CD14-positive monocyte (primary cell): ENCODE results near the gene GNG2. TPM values are rescaled to one million over a fixed set of nuclear protein-coding genes. Genes with fewer than 3 reads are reported as not detected.
A peak's percentile ranks its signal among the peaks of the same experiment; 100 is the strongest.

Experiments used
- DNase-seq, 3 donors: peaks; one replicate each; pipeline ENCODE4 v3.0.0-alpha.2; 2011 to 2022
- H2AFZ ChIP-seq: 2 replicates; pipeline ENCODE4 v1.6.0; 2012; ENCODE audit warnings: mild to moderate bottlenecking, low read depth, low read length, inconsistent platforms; ENCODE audit not compliant: insufficient read depth, poor library complexity, severe bottlenecking
- H3K27ac ChIP-seq, 2 donors: 1 replicate in 1 of 2; 2 replicates in 1 of 2; pipeline ENCODE4 v1.5.1; 2012 to 2013; ENCODE audit warnings: low read length in 2 of 2, control low read depth in 1 of 2, inconsistent platforms in 1 of 2, low read depth in 1 of 2, mild to moderate bottlenecking in 1 of 2
- H3K27me3 ChIP-seq, 2 donors: one replicate each; pipeline versions ENCODE4 v1.6.0 to v1.6.1; 2011 to 2013; ENCODE audit warnings: low read length in 2 of 2; ENCODE audit not compliant: control insufficient read depth in 2 of 2, insufficient read depth in 2 of 2
- H3K36me3 ChIP-seq, 2 donors: replicated peaks in 1 of 2; 1 replicate in 1 of 2; 2 replicates in 1 of 2; pipeline versions ENCODE4 v1.5.1 to v1.6.1; 2012 to 2013; ENCODE audit warnings: low read length in 2 of 2, control low read depth in 1 of 2, inconsistent platforms in 1 of 2, mild to moderate bottlenecking in 1 of 2; ENCODE audit not compliant: insufficient read depth in 2 of 2, control insufficient read depth in 1 of 2
- H3K4me1 ChIP-seq, 2 donors: 1 replicate in 1 of 2; 2 replicates in 1 of 2; pipeline versions ENCODE4 v1.5.1 to v1.6.1; 2012 to 2013; ENCODE audit warnings: low read length in 2 of 2, control low read depth in 1 of 2, inconsistent platforms in 1 of 2, mild to moderate bottlenecking in 1 of 2, moderate library complexity in 1 of 2; ENCODE audit not compliant: insufficient read depth in 2 of 2, control insufficient read depth in 1 of 2
- H3K4me2 ChIP-seq: replicated peaks from 2 replicates; pipeline ENCODE3; 2012; ENCODE audit warnings: low read length, moderate library complexity, mild to moderate bottlenecking; ENCODE audit not compliant: poor library complexity, severe bottlenecking; ENCODE audit errors: extremely low read depth
- H3K4me3 ChIP-seq, 3 experiments: fragments of 200-600 bp in 1 of 3; sonication (generic) in 1 of 3; replicated peaks in 1 of 3; 1 replicate in 2 of 3; 2 replicates in 1 of 3; pipeline ENCODE4 v1.5.1; 2011 to 2013; ENCODE audit warnings: low read length in 3 of 3, mild to moderate bottlenecking in 3 of 3, control low read depth in 2 of 3, low read depth in 2 of 3, inconsistent platforms in 1 of 3, moderate library complexity in 1 of 3
- H3K79me2 ChIP-seq: 2 replicates; pipeline ENCODE4 v1.6.0; 2012; ENCODE audit warnings: mild to moderate bottlenecking, control low read depth, inconsistent platforms, low read length, moderate library complexity; ENCODE audit not compliant: insufficient read depth
- H3K9ac ChIP-seq: 2 replicates; pipeline ENCODE4 v1.6.0; 2017; ENCODE audit warnings: low read length, mild to moderate bottlenecking; ENCODE audit not compliant: insufficient read depth, poor library complexity, severe bottlenecking
- H3K9me3 ChIP-seq, 2 donors: replicated peaks in 1 of 2; 1 replicate in 1 of 2; 2 replicates in 1 of 2; pipeline versions ENCODE4 v1.5.1 to v1.6.1; 2012 to 2013; ENCODE audit warnings: low read length in 2 of 2, control low read depth in 1 of 2; ENCODE audit not compliant: control insufficient read depth in 1 of 2, insufficient read depth in 1 of 2
- H4K20me1 ChIP-seq: 2 replicates; pipeline ENCODE4 v1.6.0; 2012; ENCODE audit warnings: mild to moderate bottlenecking, low read length, control low read depth, moderate library complexity; ENCODE audit not compliant: insufficient read depth
- H3K27ac Mint-ChIP-seq, 7 donors: one replicate each; pipeline ENCODE4 v1.8.0; 2020; ENCODE audit warnings: mild to moderate bottlenecking in 7 of 7, mixed read lengths in 7 of 7, moderate library complexity in 6 of 7, inconsistent platforms in 2 of 7
- H3K27me3 Mint-ChIP-seq, 3 donors: one replicate each; pipeline ENCODE4 v1.8.0; 2021 to 2022; ENCODE audit warnings: low read depth in 3 of 3, mild to moderate bottlenecking in 3 of 3, mixed read lengths in 3 of 3, moderate library complexity in 3 of 3, inconsistent platforms in 1 of 3
- H3K36me3 Mint-ChIP-seq, 2 donors: one replicate each; pipeline ENCODE4 v1.8.0; 2020; ENCODE audit warnings: mixed read lengths in 2 of 2, inconsistent platforms in 1 of 2, mild to moderate bottlenecking in 1 of 2
- H3K4me1 Mint-ChIP-seq: one replicate; pipeline ENCODE4 v1.8.0; 2020; ENCODE audit warnings: mild to moderate bottlenecking, mixed read lengths
- H3K4me3 Mint-ChIP-seq, 2 donors: one replicate each; pipeline ENCODE4 v1.8.0; 2020; ENCODE audit warnings: mild to moderate bottlenecking in 2 of 2, mixed read lengths in 2 of 2, moderate library complexity in 1 of 2
- H3K9me3 Mint-ChIP-seq, 7 donors: one replicate each; pipeline ENCODE4 v1.8.0; 2020 to 2022; ENCODE audit warnings: mixed read lengths in 7 of 7, mild to moderate bottlenecking in 6 of 7, moderate library complexity in 6 of 7, inconsistent platforms in 2 of 7
- CTCF ChIP-seq: fragments of 200-600 bp; IDR thresholded peaks from one replicate; pipeline ENCODE4 v1.8.0; 2022; ENCODE audit warnings: antibody characterized with exemption, mild to moderate bottlenecking
- WGBS: methylation state at CpG from one replicate; pipeline ENCODE4 v1.1.5; 2013; ENCODE audit warnings: missing lambda C conversion rate; ENCODE audit not compliant: insufficient coverage; 5-methylcytosine and 5-hydroxymethylcytosine counted together
- intact Hi-C, 2 donors: fragments of 100-400 bp; cut with micrococcal nuclease; formaldehyde crosslinking; loops; one replicate each; pipeline versions ENCODE4 v1.15.0 to v1.15.1; 2023
- polyA plus RNA-seq, 3 donors: library from polyadenylated mRNA; depleted of rRNA in 1 of 3; unstranded in 2 of 3; stranded (reverse) in 1 of 3; fragments of 300-500 nt in 2 of 3; fragments of >200 nt in 1 of 3; fragmentation: Illumina TruSeq in 2 of 3; gene quantifications; 1 replicate in 2 of 3; 2 replicates in 1 of 3; pipeline ENCODE4 v1.2.3, GENCODE V29; 2012 to 2021

GNG2 gene
- polyA plus RNA-seq, 3 donors = 42.7 to 151 (median 146) TPM

- DNase-seq = no peak
- Histone ChIP-seq H3K4me2 (no peak overlapping the region), H3K4me1 (no peaks in the 10 kb centered on the region), H3K9me3 (peaks cover 3 to 7% of the 10 kb centered on the region in 2 donors), H3K36me3 (peaks cover 11 to 81% of the 10 kb centered on the region in 2 donors), H3K27ac (no peak overlapping the region), H3K9ac (no peak overlapping the region), H3K27me3 (no peaks in the 10 kb centered on the region), H2AFZ (no peak overlapping the region), H4K20me1 (peaks cover 24% of the 10 kb centered on the region), H3K79me2 (no peaks in the 10 kb centered on the region), H3K4me3 (no peak overlapping the region)
- Mint-ChIP-seq H3K27ac (peak overlapping the region in 3 of 7 donors; percentile 16 to 25 (median 17)), H3K27me3 (peaks cover 0 to 4% (median 0%) of the 10 kb centered on the region in 3 donors), H3K4me1 (peaks cover 12% of the 10 kb centered on the region), H3K36me3 (peaks cover 75 to 77% of the 10 kb centered on the region in 2 donors), H3K9me3 (peaks cover 0 to 20% (median 7%) of the 10 kb centered on the region in 7 donors), H3K4me3 (no peak overlapping the region)
- no peak for TF ChIP-seq CTCF
- WGBS = 20% methylated on average over 1 of the region's 4 CpGs
- intact Hi-C loops = no loop called here
Observed at GRCh38 chr14:51963286-51963685, 102.9 kb downstream of the GNG2 start.

GRCh38 chr14:51967521-51967920 is 107.1 kb downstream of the GNG2 start:
- intact Hi-C loops = no loop called here
- Histone ChIP-seq H3K27ac (no peak overlapping the region), H3K27me3 (no peaks in the 10 kb centered on the region), H3K4me2 (no peak overlapping the region), H3K4me3 (no peak overlapping the region), H3K79me2 (no peaks in the 10 kb centered on the region), H3K4me1 (no peaks in the 10 kb centered on the region), H2AFZ (no peak overlapping the region), H4K20me1 (peaks cover 7% of the 10 kb centered on the region), H3K36me3 (peaks cover 9 to 58% of the 10 kb centered on the region in 2 donors), H3K9me3 (no peaks in the 10 kb centered on the region), H3K9ac (no peak overlapping the region)
- Mint-ChIP-seq H3K4me1 (peaks cover 8% of the 10 kb centered on the region), H3K4me3 (no peak overlapping the region), H3K36me3 (peaks cover 47 to 59% of the 10 kb centered on the region in 2 donors), H3K27ac (no peak overlapping the region), H3K27me3 (peaks cover 0 to 2% (median 1%) of the 10 kb centered on the region in 3 donors), H3K9me3 (no peaks in the 10 kb centered on the region)
- no peak for TF ChIP-seq CTCF
- DNase-seq = no peak
- WGBS = no CpG with 5 or more reads among the region's 2 CpGs
